ENCODE measurements around the gene ZFHX3. TPM values are rescaled to one million over a fixed set of nuclear protein-coding genes. Genes with fewer than 3 reads are reported as not detected.

Gene ZFHX3
- total and polyA plus RNA-seq, 2 experiments from 2014 or later = 2.8 to 3.9 TPM

GRCh38 chr16:72969146-72969545 is 78.8 kb downstream of the ZFHX3 start:
- Histone ChIP-seq H3K4me2 (ENCODE audit: unreplicated experiment) (no peak overlapping the region), H3F3A (ENCODE audit: insufficient read depth) (no peaks in the 10 kb centered on the region), H3K9me2 (ENCODE audit: insufficient read depth) (no peaks in the 10 kb centered on the region), H3K9ac (no peak overlapping the region), H3K79me2 (ENCODE audit: insufficient read depth) (peaks cover 94% of the 10 kb centered on the region), H3K4me1 (ENCODE audit: insufficient read depth) (no peaks in the 10 kb centered on the region), H3K27me3 (replicated peaks; ENCODE audit: insufficient read depth) (no peaks in the 10 kb centered on the region), H4K20me1 (ENCODE audit: insufficient read depth) (no peaks in the 10 kb centered on the region), H2AFZ (no peak overlapping the region), H3K27ac (no peak overlapping the region), H3K36me3 (ENCODE audit: low read depth) (no peaks in the 10 kb centered on the region), H3K9me3 (ENCODE audit: low read depth) (no peaks in the 10 kb centered on the region), H3K4me3 (no peak overlapping the region)
- in situ Hi-C loops (cut with MboI) = no loop called here
- DNase-seq = no peak
- no peak for TF ChIP-seq EZH2phosphoT487 (IDR thresholded peaks at IDR 0.05; ENCODE audit: insufficient read depth, low read depth)
- no peak for TF ChIP-seq EZH2 (IDR thresholded peaks at IDR 0.05; ENCODE audit: insufficient read depth, poor library complexity, severe bottlenecking)
- WGBS, 2 experiments (ENCODE audit: low coverage in 1 of 2, low lambda C conversion rate in 2 of 2, missing lambda C conversion rate in 2 of 2) = 66 to 70% methylated on average over 7 of the region's 7 CpGs

- TF ChIP-seq EZH2phosphoT487 (IDR thresholded peaks at IDR 0.05; ENCODE audit: insufficient read depth, low read depth) = no peak
- DNase-seq = no peak
- Histone ChIP-seq H3F3A (ENCODE audit: insufficient read depth) (no peaks in the 10 kb centered on the region), H3K9me3 (ENCODE audit: low read depth) (no peaks in the 10 kb centered on the region), H2AFZ (no peak overlapping the region), H3K9ac (no peak overlapping the region), H3K36me3 (ENCODE audit: low read depth) (no peaks in the 10 kb centered on the region), H3K4me3 (no peak overlapping the region), H3K27ac (no peak overlapping the region), H4K20me1 (ENCODE audit: insufficient read depth) (peaks cover 6% of the 10 kb centered on the region; the same call in 1 of the 2 replicates), H3K79me2 (ENCODE audit: insufficient read depth) (peaks cover 94% of the 10 kb centered on the region), H3K27me3 (replicated peaks; ENCODE audit: insufficient read depth) (no peaks in the 10 kb centered on the region), H3K4me1 (ENCODE audit: insufficient read depth) (no peaks in the 10 kb centered on the region), H3K9me2 (ENCODE audit: insufficient read depth) (no peaks in the 10 kb centered on the region), H3K4me2 (ENCODE audit: unreplicated experiment) (no peak overlapping the region)
- in situ Hi-C loops (cut with MboI) = no loop called here
- 54 to 61% methylated on average over 5 of the region's 5 CpGs for WGBS, 2 experiments (ENCODE audit: low coverage in 1 of 2, low lambda C conversion rate in 2 of 2, missing lambda C conversion rate in 2 of 2)
These were observed 80.0 kb downstream of the ZFHX3 start for GRCh38 chr16:72967941-72968340.

DNA sequence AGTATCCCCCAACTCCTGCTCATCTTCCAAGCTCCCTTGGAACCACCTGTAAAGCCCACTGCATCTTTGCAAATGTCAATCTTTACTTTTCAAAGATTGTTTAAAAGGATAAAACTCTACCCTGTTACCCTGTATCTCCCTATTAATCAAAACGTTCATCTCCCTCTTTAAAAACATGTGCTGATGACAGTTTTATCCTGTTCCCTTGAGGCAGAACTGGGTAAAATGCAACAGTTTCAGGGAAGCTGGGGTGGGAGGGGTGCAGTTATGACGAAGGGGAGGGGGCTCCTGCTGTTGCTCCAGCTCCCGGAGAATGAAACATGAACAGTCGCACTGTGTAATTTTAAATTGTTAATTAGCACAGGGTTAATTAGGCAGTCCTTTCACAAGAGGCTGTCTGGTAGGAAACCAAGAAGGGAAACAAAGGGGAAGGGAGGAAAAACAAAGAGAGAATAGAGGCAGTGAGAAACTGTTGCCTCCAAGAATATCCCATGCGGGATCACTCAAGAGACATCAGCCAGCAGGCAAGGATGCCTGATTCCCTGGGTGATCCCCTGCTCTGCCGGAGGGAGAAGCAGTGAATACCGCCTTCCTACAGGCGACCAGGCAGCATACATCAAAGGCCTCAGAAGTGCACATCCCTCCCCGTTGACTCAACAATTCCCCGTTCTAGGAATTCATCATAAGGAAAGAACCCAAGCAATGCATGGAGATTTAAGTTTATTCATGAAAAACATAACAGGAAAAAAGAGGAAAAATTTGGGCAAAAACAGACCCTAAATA is 84.2 kb downstream of the ZFHX3 start:
- H3K27ac ChIP-seq = no peak overlapping the region
- no peaks in the 10 kb centered on the region for H3K9me2 ChIP-seq (ENCODE audit: insufficient read depth)
- in situ Hi-C loops (cut with MboI) = no loop called here
- H4K20me1 ChIP-seq (ENCODE audit: insufficient read depth) = peaks cover 6% of the 10 kb centered on the region; the same call in 1 of the 2 replicates
- H3K79me2 ChIP-seq (ENCODE audit: insufficient read depth) = peaks cover 78% of the 10 kb centered on the region
- TF ChIP-seq EZH2phosphoT487 (IDR thresholded peaks at IDR 0.05; ENCODE audit: insufficient read depth, low read depth) (no peak), EZH2 (IDR thresholded peaks at IDR 0.05; ENCODE audit: insufficient read depth, poor library complexity, severe bottlenecking) (no peak)
- peaks cover 6% of the 10 kb centered on the region; the same call in 1 of the 2 replicates for H3K36me3 ChIP-seq (ENCODE audit: low read depth)
- H3K4me2 ChIP-seq (ENCODE audit: unreplicated experiment) = no peak overlapping the region
- no peaks in the 10 kb centered on the region for H3K27me3 ChIP-seq (replicated peaks; ENCODE audit: insufficient read depth)
- H3F3A ChIP-seq (ENCODE audit: insufficient read depth) = no peaks in the 10 kb centered on the region
- H2AFZ ChIP-seq = no peak overlapping the region
- H3K9ac ChIP-seq = no peak overlapping the region
- WGBS, 2 experiments (ENCODE audit: low coverage in 1 of 2, low lambda C conversion rate in 2 of 2, missing lambda C conversion rate in 2 of 2) = 90 to 91% methylated on average over 10 of the region's 10 CpGs
- no peak overlapping the region for H3K4me3 ChIP-seq
- no peak for DNase-seq
- no peaks in the 10 kb centered on the region for H3K9me3 ChIP-seq (ENCODE audit: low read depth)
- H3K4me1 ChIP-seq (ENCODE audit: insufficient read depth) = no peaks in the 10 kb centered on the region

- H3K27ac ChIP-seq = no peak overlapping the region
- H3K79me2 ChIP-seq (ENCODE audit: insufficient read depth) = peaks cover 70% of the 10 kb centered on the region
- H3K9ac ChIP-seq = no peak overlapping the region
- no peak for DNase-seq
- H3K9me3 ChIP-seq (ENCODE audit: low read depth) = no peaks in the 10 kb centered on the region
- H3K27me3 ChIP-seq (replicated peaks; ENCODE audit: insufficient read depth) = no peaks in the 10 kb centered on the region
- TF ChIP-seq EZH2 (IDR thresholded peaks at IDR 0.05; ENCODE audit: insufficient read depth, poor library complexity, severe bottlenecking) = no peak
- TF ChIP-seq EZH2phosphoT487 (IDR thresholded peaks at IDR 0.05; ENCODE audit: insufficient read depth, low read depth) = no peak
- H3K36me3 ChIP-seq (ENCODE audit: low read depth) = peaks cover 12% of the 10 kb centered on the region; the same call in 1 of the 2 replicates
- H3K4me2 ChIP-seq (ENCODE audit: unreplicated experiment) = no peak overlapping the region
- H3K4me3 ChIP-seq = no peak overlapping the region
- no peaks in the 10 kb centered on the region for H3F3A ChIP-seq (ENCODE audit: insufficient read depth)
- peaks cover 6% of the 10 kb centered on the region; the same call in 1 of the 2 replicates for H4K20me1 ChIP-seq (ENCODE audit: insufficient read depth)
- WGBS, 2 experiments (ENCODE audit: low coverage in 1 of 2, low lambda C conversion rate in 2 of 2, missing lambda C conversion rate in 2 of 2) = 86 to 89% methylated on average over 8 of the region's 8 CpGs
- H3K9me2 ChIP-seq (ENCODE audit: insufficient read depth) = no peaks in the 10 kb centered on the region
- no peak overlapping the region for H2AFZ ChIP-seq
- in situ Hi-C loops (cut with MboI) = no loop called here
- H3K4me1 ChIP-seq (ENCODE audit: insufficient read depth) = no peaks in the 10 kb centered on the region
These were observed 85.6 kb downstream of the ZFHX3 start for GRCh38 chr16:72962347-72962746.

All from GM23248 (cell line).